ENCODE measurements around the gene KRTAP10-6.

Gene KRTAP10-6

GRCh38 chr21:44590311-44590721 is 2.0 kb downstream of the KRTAP10-6 start:
- Histone ChIP-seq H3K9ac (ENCODE audit: low read depth, low read length, poor library complexity, severe bottlenecking) (no peak overlapping the region), H3K4me1 (ENCODE audit: insufficient read depth, low read length, poor library complexity, severe bottlenecking) (no peaks in the 10 kb centered on the region), H2AFZ (ENCODE audit: low read length) (no peak overlapping the region), H3K9me3 (ENCODE audit: insufficient read depth, low read depth, low read length) (no peaks in the 10 kb centered on the region), H4K20me1 (ENCODE audit: insufficient read depth, low read length, poor library complexity, severe bottlenecking) (no peaks in the 10 kb centered on the region), H3K36me3 (ENCODE audit: insufficient read depth, low read length) (no peaks in the 10 kb centered on the region), H3K27me3 (ENCODE audit: insufficient read depth, low read length, poor library complexity, severe bottlenecking) (no peaks in the 10 kb centered on the region), H3K4me3 (ENCODE audit: low read length, poor library complexity, severe bottlenecking) (no peak overlapping the region), H3F3A (ENCODE audit: low read depth) (no peaks in the 10 kb centered on the region), H3K9me2 (replicated peaks; ENCODE audit: low read depth, low read length) (no peaks in the 10 kb centered on the region), H3K4me2 (ENCODE audit: low read depth, low read length, poor library complexity, severe bottlenecking) (no peak overlapping the region), H3K79me2 (ENCODE audit: insufficient read depth, low read length) (no peaks in the 10 kb centered on the region)
- TF ChIP-seq EZH2phosphoT487 (IDR thresholded peaks at IDR 0.05; ENCODE audit: borderline replicate concordance) = no peak
- TF ChIP-seq CTCF (conservative IDR thresholded peaks at IDR 0.05; ENCODE audit: low read length) = no peak

GRCh38 chr21:44589586-44590305 is 2.6 kb downstream of the KRTAP10-6 start:
- Histone ChIP-seq H3K4me3 (ENCODE audit: low read length, poor library complexity, severe bottlenecking) (no peak overlapping the region), H3K79me2 (ENCODE audit: insufficient read depth, low read length) (no peaks in the 10 kb centered on the region), H3F3A (ENCODE audit: low read depth) (no peaks in the 10 kb centered on the region), H3K9me2 (replicated peaks; ENCODE audit: low read depth, low read length) (no peaks in the 10 kb centered on the region), H2AFZ (ENCODE audit: low read length) (no peak overlapping the region), H3K36me3 (ENCODE audit: insufficient read depth, low read length) (no peaks in the 10 kb centered on the region), H3K9ac (ENCODE audit: low read depth, low read length, poor library complexity, severe bottlenecking) (no peak overlapping the region), H3K4me1 (ENCODE audit: insufficient read depth, low read length, poor library complexity, severe bottlenecking) (no peaks in the 10 kb centered on the region), H4K20me1 (ENCODE audit: insufficient read depth, low read length, poor library complexity, severe bottlenecking) (no peaks in the 10 kb centered on the region), H3K27me3 (ENCODE audit: insufficient read depth, low read length, poor library complexity, severe bottlenecking) (no peaks in the 10 kb centered on the region), H3K4me2 (ENCODE audit: low read depth, low read length, poor library complexity, severe bottlenecking) (no peak overlapping the region), H3K9me3 (ENCODE audit: insufficient read depth, low read depth, low read length) (no peaks in the 10 kb centered on the region)
- TF ChIP-seq EZH2phosphoT487 (IDR thresholded peaks at IDR 0.05; ENCODE audit: borderline replicate concordance) (no peak), CTCF (conservative IDR thresholded peaks at IDR 0.05; ENCODE audit: low read length) (no peak)

GRCh38 chr21:44589094-44589493 is 3.2 kb downstream of the KRTAP10-6 start:
- TF ChIP-seq CTCF (conservative IDR thresholded peaks at IDR 0.05; ENCODE audit: low read length) (no peak), EZH2phosphoT487 (IDR thresholded peaks at IDR 0.05; ENCODE audit: borderline replicate concordance) (no peak)

More at GRCh38 chr21:44589094-44589493, 3.2 kb downstream of the KRTAP10-6 start:
- H4K20me1 ChIP-seq (ENCODE audit: insufficient read depth, low read length, poor library complexity, severe bottlenecking) = no peaks in the 10 kb centered on the region
- no peaks in the 10 kb centered on the region for H3F3A ChIP-seq (ENCODE audit: low read depth)
- H2AFZ ChIP-seq (ENCODE audit: low read length) = no peak overlapping the region
- H3K9ac ChIP-seq (ENCODE audit: low read depth, low read length, poor library complexity, severe bottlenecking) = no peak overlapping the region
- no peaks in the 10 kb centered on the region for H3K4me1 ChIP-seq (ENCODE audit: insufficient read depth, low read length, poor library complexity, severe bottlenecking)
- no peak overlapping the region for H3K4me2 ChIP-seq (ENCODE audit: low read depth, low read length, poor library complexity, severe bottlenecking)
- no peaks in the 10 kb centered on the region for H3K79me2 ChIP-seq (ENCODE audit: insufficient read depth, low read length)
- H3K27me3 ChIP-seq (ENCODE audit: insufficient read depth, low read length, poor library complexity, severe bottlenecking) = no peaks in the 10 kb centered on the region
- no peak overlapping the region for H3K4me3 ChIP-seq (ENCODE audit: low read length, poor library complexity, severe bottlenecking)
- no peaks in the 10 kb centered on the region for H3K9me2 ChIP-seq (replicated peaks; ENCODE audit: low read depth, low read length)
- H3K9me3 ChIP-seq (ENCODE audit: insufficient read depth, low read depth, low read length) = no peaks in the 10 kb centered on the region
- H3K36me3 ChIP-seq (ENCODE audit: insufficient read depth, low read length) = no peaks in the 10 kb centered on the region

All from Loucy (cell line).